Prostate gland (tissue), 2 donors: ENCODE measurements around the gene OMA1.

ENCODE experiments used
- CTCF ChIP-seq, 4 experiments: fragments of 200-600 bp in 2 of 4; fragments of 450-650 bp in 2 of 4; sonication (generic) in 2 of 4; IDR thresholded peaks; 1 replicate in 3 of 4; 2 replicates in 1 of 4; pipeline ENCODE4 v1.5.1; 2016 to 2019; ENCODE audit warnings: antibody characterized with exemption in 4 of 4, mild to moderate bottlenecking in 2 of 4, moderate library complexity in 2 of 4
- POLR2A ChIP-seq: fragments of 450-650 bp; IDR thresholded peaks from one replicate; pipeline ENCODE4 v1.6.1; 2016; ENCODE audit warnings: antibody characterized with exemption, mild to moderate bottlenecking
- POLR2AphosphoS5 ChIP-seq: sonication (generic); formaldehyde crosslinking; IDR thresholded peaks from one replicate; pipeline ENCODE4 v1.6.1; 2017; ENCODE audit warnings: antibody characterized with exemption

GRCh38 chr1:58585581-58586151 is 39.1 kb upstream of the OMA1 start:
- TF ChIP-seq POLR2A (no peak), POLR2AphosphoS5 (no peak), CTCF (IDR thresholded peaks at IDR 0.05) (no peak)
